HG02885 (cell line): Measurements from ENCODE around the gene SLCO3A1.

Experiments
- ATAC-seq: cut with Tn5 transposase; IDR thresholded peaks from one replicate; pipeline ENCODE4 v1.9.1; 2021; ENCODE audit warnings: mild to moderate bottlenecking; ENCODE audit not compliant: unreplicated experiment, poor library complexity

The SLCO3A1 gene

DNA sequence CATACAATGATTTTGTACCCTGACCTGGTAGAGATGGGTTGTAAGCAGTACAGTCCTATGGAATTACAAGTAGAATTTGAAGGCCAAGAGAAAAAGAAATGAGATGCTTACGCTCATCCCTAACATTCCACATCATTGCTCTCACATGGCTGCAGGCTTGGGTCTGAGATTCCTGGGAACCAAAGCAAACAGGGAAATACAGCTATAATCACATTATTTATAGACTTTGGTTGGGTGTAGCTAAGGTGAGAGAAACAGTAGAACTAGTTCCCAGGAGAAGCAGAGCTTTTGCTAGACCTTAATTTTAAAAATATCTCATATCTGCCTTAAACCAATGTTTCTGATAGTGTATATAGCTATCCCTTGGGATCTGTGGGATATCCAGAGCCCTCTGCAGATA, 51.4 kb downstream of the SLCO3A1 start:
- no peak for ATAC-seq

DNA sequence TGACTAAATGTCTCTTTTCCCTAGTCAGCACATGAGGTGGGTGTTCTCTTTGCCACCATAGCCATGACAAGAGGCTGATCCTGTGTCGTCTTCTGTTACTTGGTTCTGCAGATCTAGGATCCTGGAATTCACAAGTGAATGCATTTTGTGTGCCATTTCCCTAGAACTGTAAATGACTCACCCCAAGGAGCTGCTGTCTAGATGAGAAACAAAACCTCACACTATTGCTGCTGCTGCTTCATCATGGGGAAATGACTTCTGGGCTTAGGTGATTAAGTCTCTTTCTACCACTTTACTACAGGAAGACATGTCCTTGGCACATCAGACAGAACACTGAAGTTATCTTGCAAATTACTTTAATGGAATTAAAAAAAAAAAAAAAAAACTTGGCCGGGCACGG, 54.9 kb downstream of the SLCO3A1 start:
- no peak for ATAC-seq

DNA sequence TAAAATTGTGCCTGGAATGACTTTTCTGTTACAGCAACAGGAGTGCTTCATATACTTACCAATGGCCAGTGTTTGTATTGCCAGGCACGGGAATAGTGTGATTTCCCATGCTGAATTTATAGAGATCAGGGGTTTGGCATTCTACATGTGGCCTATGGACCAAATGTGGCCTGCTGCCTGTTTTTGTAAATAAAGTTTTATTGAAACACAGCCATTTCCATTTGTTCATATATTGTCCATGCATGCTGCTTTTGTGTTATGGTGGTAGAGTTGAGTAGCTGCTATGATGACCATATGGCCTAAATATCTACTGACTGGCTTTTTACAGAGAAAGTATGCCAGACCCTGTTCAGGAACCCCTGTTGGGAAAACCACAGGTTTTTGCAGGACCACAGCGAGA, 55.6 kb downstream of the SLCO3A1 start:
- ATAC-seq = no peak

DNA sequence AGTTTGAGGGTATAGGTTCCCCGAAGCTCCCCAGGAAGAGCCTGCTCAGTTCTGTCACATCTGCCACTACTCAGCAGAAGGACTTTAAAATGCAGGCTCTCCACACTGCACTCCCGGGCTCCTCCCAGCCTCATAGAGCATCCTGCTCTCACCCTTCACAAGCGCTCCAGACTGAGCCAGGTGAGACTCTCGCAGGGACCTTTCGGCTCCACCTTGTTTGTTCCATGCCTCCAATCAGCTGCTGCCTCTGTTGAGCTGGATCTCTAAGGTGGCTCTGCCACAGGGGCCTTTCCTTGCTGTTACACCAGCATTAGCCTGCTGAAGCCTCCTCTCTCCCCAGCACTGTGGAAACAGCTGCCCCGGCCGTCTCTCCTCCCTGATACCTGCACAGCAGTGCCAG, 56.1 kb downstream of the SLCO3A1 start:
- no peak for ATAC-seq

DNA sequence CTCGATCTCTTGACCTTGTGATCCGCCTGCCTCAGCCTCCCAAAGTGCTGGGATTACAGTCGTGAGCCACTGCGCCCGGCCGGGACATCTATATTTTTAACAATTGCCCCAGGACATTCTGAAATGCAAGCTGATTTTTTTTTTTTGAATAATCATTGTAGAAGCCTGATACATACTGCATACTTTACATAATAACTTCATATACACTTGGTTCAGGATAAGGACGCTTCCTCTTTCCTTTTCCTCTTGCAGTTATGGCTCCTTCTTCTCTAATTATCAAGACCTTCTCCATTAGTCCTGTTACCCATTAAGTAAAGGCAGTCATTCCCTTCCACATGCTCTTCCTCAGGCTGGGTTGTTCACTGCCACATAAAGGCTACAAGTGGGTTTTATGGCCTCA, 58.3 kb downstream of the SLCO3A1 start:
- ATAC-seq = no peak

DNA sequence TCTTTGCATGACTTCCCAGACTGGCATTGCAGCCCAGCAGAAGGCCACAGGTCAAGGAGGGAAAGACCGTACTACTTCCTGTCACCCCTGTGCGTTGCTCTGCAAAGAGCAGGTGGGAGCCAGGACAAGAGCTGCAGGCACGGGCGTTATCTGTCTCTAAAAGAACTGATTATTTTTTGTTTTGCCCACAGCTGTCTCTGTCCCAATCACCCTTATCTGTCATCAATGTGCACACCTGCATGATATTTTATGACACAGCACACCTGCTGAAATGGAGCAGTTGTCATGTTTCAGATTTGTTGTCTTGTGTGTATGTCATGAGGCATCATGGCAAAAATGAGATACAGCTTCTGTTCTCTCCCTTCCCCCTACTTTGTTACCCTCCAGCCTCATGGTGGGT, 58.8 kb downstream of the SLCO3A1 start:
- ATAC-seq = no peak

DNA sequence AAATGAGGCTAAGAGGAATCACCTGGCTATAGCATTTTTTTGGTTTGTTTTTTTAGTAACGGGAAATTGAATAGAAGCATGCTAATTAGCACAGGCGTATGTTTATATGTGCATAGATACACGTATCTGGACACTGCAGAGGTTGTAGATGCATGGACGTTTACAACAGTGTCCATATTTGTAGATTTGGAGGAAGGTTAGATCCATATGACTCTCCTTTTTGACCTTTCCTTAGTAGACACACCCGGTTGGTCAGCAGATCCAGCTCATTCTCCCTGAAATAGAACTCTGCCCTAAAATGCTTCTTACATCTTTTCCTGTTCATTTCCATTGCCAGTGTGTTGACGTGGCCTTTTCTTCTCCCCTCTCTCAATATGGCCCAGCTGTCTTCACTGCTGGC, 60.1 kb downstream of the SLCO3A1 start:
- no peak for ATAC-seq

DNA sequence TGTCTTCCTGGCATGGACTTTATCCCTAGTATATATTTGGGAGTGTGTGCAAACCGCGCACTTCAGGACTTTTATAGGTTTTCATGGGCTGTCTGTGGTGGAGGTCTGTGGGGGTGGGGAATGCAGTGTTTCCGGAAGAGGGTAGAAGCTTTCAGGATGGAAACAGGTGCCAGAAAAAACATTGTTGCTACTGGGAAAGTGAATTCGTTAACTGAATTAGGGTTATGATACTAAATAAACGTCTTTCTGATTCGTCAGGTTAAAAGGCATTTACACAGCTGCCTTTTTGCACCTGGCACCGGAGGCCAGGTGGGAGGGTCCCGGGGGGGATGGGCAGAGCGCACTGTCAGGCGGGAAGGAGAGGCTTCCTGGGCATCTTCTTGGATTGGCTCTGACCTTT, 62.1 kb downstream of the SLCO3A1 start:
- no peak for ATAC-seq

DNA sequence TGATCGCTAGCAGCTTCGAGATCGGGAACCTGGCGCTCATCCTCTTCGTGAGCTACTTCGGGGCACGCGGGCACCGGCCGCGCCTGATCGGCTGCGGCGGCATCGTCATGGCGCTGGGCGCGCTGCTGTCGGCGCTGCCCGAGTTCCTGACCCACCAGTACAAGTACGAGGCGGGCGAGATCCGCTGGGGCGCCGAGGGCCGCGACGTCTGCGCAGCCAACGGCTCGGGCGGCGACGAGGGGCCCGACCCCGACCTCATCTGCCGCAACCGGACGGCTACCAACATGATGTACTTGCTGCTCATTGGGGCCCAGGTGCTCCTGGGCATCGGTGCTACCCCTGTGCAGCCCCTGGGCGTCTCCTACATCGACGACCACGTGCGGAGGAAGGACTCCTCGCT, 62.5 kb downstream of the SLCO3A1 start:
- ATAC-seq = no peak

DNA sequence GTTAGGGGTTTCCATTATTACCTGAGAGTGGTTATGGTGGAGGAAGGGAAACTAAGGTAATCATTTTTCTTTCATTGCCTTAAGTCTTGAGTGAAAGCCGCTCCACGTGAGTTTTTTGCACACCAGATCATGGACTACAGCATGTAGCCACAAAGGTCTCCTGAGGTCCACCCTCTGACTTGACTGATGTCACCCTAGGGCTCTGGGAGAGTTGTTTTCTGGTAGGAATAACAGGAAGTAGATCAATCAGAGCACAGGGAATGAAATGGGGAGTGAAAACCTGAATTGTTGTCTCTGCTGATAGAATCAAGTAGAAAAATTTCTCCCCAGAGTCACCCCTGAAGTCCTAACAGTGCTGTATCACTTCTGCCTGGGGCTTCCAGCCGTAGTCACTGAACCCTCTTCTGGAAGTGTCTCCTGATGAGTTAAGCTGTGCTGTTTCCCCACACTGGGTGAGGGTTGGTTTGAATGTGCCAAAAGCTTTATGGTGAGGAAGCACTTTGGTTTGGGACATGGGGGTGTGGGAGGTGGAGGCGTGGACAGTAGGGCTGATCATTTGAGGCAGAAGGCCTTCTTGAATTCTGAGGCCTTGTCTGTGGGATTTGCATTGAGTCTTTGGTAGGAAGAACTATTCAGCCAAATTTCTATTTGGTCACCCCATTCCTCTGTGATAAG, 64.3 kb downstream of the SLCO3A1 start:
- ATAC-seq = no peak

DNA sequence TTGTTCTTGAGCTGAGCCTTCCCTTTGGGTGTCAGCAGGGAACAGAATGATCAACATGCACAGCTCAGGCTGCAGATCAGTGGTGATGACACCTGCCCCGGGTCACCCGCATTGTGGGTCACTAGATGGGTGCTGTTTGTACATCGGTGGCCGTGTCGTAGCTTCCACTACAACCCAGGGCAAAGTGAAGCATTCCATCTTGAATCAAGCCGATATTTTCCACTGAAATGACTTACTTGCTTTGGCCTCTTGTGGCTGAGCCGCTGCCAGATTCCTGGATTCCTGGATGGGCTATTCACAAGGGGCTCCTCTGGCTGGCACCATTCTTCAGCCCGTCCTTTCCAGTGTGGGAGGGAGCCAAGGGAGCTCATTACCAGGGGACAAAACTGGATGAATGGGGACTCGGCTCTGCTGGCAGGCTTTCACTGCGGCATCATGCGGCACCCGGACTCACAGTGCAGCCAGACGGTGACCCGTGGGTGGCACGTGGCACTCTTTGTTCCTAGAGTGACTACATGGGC, 65.6 kb downstream of the SLCO3A1 start:
- ATAC-seq = no peak

DNA sequence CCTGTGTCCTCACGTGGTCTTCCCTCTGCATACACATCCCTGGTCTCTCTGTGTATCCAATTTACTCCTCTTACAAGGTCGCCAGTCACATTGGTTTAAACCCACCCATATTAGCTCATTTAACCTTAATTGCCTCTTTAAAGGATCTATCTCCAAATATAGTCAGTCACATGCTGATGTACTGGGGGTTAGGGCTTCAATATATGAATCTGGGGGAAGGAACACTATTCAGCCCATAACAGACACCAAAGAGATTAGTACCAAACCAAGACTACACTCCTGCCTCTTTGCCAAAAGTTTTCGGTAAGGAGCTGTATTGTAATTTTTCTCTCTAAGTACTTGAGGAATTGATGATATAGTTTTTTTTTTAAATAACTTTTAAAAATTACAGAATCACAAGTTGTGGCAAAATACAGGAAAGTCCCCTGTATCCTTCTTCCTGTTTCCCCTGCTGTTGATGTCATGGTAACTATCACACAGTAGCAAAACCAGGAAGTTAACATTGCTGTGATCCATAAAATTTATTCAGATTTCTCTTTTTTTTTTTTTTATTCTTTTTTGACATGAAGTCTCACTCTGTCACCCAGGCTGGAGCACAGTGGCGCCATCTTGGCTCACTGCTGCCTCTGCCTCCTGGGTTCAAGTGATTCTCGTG, 67.8 kb downstream of the SLCO3A1 start:
- no peak for ATAC-seq

DNA sequence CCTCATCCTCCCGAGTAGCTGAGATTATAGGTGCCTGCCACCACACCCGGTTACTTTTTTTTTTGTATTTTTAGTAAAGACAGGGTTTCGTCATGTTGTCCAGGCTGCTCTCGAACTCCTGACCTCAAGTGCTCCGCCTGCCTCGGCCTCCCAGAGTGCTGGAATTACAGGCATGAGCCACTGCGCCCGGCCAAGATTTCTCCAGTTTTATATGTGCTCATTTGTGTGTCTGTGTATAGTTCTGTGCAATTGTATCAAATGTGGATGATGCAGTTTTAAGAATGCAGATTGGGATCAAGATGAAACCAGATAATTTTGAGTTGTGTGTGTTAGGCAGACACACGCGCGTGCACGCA, 68.3 kb downstream of the SLCO3A1 start:
- ATAC-seq = no peak

DNA sequence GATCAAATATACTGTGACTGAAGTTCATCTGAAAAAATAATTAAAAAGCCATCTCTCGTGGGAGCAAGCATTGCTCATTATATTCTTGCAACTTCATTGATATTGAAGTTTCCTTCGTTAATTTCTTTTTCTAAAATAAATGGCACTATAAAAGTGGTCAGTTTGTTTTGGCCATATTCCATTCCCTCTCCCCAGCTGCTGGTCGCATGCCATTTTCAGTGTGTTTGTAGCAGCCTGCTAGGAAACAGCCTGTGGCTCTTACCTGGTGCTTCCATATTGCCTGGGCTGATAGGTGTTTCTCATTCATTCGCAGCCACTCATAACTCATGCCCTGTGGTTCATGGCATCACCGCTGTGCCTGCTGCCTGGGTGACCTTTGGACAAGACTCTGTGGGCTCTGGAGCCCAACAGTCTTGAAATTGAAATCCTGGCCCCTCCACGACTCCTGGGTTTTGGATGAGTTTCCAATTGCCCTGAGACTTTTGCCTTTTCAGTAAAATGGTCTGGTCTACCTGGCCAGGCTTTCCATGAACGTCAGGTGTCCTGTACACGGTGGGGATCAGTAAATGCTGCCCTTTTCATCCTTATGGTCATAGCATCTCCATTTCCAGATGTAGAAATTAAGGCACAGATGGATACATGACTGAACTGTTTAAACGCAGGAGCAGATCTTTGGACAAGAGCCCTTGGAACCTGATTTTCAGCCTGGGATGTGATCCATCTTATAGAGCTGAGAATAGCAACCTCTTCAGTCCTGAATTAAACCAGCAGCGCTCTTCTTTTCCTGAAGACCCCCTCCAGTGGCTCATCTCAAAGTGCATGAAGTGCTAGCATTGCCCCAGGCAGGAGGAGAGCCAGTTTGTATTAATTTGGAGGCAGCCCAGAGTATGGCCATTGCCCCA, 69.4 kb downstream of the SLCO3A1 start:
- ATAC-seq = no peak

DNA sequence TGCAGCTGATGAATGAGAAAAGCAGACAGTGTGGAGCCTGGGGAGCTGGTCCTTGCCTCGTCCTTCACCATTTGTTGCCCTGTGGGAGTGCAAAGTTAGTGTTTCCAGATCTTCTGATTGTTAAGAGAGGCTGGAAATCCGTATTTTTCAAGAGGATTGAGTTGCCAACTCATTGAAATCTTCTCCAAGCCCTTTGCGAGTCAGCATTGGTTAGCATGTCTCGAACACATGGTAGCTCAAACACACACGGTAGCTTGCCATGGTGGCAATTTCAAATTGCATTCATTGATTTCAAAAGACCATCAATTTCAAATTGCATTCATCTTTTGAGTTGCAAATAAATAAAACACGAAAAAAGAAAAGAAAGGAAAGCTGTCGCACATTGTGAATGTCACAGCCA, 70.7 kb downstream of the SLCO3A1 start:
- no peak for ATAC-seq

DNA sequence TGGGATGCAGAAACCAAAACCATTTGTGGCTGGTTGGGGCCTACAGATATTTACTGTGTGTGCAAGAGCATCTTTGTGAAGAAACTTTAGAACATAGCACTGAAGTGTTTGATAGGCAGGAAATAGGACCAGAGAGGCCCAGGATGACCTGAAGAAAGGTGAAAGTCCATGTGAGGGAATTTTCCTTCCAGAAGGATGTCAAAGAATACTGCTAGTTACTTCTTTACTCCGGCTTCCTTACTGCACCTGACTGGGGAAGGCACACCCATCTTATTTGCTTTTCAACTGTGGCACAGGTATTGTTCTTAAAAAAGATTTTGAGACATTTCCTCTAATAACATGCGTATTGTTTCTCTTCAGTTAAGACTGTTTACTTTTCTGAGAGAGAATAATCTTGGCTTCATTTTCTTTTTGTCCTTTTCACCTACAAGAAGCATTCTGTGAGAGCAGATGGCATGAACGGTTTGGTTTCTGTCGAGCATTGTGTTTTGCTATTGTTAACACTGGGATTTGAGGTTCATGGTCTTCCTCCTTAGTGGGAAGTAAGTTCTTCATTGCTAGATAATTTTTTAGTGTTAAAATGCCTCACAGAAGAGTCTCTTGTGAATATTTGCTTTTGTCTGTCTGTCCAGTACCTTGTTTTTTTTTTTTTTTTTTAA, 71.5 kb downstream of the SLCO3A1 start:
- ATAC-seq = no peak

DNA sequence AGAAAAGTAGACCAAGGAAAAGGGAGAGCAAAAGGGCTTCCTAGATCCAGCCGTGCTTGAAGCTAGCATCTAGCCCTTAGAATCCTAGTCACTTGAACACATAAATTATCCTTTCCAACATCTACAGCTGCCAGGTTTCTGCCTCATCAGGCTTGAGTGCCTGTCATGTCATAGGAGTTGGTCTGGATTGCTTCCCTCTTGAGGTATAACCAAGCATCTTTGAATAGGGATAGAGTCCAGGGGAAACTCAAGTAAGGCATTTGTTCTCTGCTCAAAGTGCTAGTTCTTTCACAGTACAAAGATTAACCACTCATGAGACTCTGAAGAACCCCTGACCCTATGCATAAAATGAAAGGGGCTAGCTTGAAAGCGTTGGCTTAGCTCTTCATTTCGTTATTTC, 72.3 kb downstream of the SLCO3A1 start:
- ATAC-seq = no peak

DNA sequence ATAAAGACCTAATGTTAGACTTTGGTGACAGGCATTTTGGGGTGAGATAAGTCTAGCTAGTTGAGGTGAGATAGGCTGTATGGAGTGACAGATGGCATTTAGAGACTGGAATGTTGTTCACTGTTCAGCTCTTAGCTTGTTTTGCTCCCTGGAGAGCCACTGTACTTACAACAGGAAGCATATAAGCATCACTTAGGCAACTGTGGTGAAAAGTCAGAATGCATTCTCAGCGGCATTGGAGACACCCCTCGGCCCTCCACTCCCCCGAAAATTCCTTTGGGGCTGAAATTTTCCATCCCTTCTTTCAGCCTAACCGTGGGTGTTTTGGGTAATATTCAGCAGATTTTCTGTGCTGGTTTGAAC, 73.4 kb downstream of the SLCO3A1 start:
- no peak for ATAC-seq

DNA sequence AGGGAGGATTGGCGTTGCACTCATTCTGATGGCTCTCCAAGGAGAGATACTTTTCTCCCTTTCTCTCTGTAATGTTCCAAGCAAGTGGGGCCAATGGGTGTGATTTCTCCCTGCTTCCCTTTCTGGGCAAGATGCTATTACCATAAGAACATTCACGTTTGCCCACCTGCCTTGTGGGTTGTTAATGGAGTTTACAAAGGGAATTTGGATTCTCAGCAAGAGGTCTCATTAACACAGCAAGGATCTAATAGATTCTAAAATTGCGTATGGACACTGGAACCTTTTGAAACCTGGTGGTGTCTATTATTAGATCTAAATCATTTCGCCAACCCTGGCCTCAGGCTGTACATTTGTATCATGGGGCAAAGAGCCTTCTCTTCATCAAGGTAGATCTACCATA, 74.1 kb downstream of the SLCO3A1 start:
- ATAC-seq = no peak

DNA sequence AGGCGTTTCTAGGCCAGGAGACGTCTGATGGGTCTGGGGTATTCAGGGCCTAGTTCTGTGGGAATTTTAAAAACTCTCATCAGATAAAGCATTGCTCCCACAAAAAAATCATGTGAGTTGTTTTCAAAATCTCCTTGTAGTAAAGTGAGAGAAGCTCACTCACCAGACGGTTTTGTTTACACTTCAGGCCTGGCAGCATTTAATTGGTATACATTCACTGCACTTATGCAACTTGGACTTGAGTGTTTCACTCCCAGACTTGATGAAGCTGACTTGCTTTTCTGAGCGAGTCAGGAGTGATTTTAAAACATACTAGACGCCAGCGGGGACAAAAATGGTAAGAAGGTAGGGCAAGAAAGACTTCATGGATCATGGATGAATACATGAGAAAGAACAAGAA, 75.2 kb downstream of the SLCO3A1 start:
- no peak for ATAC-seq

DNA sequence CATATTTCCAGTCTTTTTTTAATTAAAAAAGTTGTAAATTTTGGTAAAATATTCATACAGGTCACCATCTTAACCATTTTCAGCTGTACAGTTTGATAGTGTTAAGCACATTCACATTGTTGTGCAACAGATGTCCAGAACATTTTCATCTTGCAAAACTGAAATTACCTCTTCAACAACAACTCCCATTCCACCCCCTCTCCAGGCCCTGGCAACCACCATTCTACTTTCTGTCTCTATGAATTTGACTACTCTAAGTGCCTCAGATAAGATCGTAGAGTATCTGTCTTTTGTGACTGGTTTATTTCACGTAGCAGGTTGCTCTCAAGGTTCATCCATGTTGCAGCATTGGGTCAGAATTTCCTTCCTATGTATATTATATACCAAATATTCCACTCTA, 76.0 kb downstream of the SLCO3A1 start:
- ATAC-seq = no peak
